Epithelial cell of proximal tubule (primary cell): ENCODE results near the gene PPP1R13B. TPM values are rescaled to one million over a fixed set of nuclear protein-coding genes. Genes with fewer than 3 reads are reported as not detected.

Source experiments
- DNase-seq: peaks from one replicate; pipeline ENCODE4 v3.0.0-alpha.2; 2011; ENCODE audit warnings: low read depth
- H3K4me3 ChIP-seq: 2 replicates; pipeline ENCODE4 v1.5.1; 2011; ENCODE audit warnings: low read depth, mild to moderate bottlenecking, low read length
- CTCF ChIP-seq: conservative IDR thresholded peaks from 2 replicates; pipeline ENCODE4 v1.5.1; 2012; ENCODE audit warnings: low read depth, mild to moderate bottlenecking, low read length
- total RNA-seq: library from RNA; depleted of rRNA; stranded (reverse); fragments of >200 nt; gene quantifications from 2 replicates; pipeline ENCODE4 v1.2.3, GENCODE V29; 2015

The PPP1R13B gene
- total RNA-seq, 1 donor from 2014 or later = 11.1 TPM

DNA sequence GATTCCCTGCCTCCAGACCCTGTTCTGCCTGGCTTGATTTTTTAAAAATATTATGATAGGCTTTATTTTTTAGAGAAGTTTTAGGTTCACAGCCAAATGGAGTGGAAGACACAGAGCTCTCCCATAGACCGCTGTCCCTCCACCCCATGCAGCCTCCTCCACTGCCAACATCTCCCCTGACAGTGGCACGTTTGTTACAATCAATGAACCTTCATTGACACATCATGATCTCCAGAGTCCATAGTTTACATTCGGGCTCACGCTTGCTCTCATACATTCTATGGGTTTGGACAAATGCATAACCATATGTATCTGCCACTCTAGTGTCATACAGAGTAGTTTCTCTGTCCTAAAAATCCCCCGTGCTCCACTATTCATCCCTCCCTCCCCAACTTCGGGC is 15.9 kb upstream of the PPP1R13B start:
- DNase-seq = no peak
- no peak overlapping the region for H3K4me3 ChIP-seq
- no peak for TF ChIP-seq CTCF

DNA sequence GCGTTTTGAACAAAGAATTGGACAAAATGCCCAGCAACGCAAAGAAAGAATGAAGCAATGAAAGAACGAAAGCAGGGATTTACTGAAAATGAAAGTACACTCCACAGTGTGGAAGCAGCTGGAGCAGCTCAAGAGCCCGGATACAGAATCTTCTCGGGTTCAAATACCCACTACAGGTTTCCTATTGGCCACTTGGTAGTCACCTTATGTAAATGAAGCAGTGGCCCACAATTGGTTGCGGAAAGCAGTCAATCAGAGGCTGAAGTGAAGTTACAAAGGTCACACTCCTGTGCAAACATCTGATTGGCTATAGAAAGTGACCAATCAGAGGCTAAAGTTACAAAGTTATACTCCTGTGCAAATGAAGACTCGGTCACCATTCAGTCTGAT is 15.0 kb upstream of the PPP1R13B start:
- no peak overlapping the region for H3K4me3 ChIP-seq
- no peak for DNase-seq
- no peak for TF ChIP-seq CTCF

GRCh38 chr14:103861413-103862392 is 14.3 kb upstream of the PPP1R13B start:
- no peak for DNase-seq
- no peak for TF ChIP-seq CTCF
- no peak overlapping the region for H3K4me3 ChIP-seq

DNA sequence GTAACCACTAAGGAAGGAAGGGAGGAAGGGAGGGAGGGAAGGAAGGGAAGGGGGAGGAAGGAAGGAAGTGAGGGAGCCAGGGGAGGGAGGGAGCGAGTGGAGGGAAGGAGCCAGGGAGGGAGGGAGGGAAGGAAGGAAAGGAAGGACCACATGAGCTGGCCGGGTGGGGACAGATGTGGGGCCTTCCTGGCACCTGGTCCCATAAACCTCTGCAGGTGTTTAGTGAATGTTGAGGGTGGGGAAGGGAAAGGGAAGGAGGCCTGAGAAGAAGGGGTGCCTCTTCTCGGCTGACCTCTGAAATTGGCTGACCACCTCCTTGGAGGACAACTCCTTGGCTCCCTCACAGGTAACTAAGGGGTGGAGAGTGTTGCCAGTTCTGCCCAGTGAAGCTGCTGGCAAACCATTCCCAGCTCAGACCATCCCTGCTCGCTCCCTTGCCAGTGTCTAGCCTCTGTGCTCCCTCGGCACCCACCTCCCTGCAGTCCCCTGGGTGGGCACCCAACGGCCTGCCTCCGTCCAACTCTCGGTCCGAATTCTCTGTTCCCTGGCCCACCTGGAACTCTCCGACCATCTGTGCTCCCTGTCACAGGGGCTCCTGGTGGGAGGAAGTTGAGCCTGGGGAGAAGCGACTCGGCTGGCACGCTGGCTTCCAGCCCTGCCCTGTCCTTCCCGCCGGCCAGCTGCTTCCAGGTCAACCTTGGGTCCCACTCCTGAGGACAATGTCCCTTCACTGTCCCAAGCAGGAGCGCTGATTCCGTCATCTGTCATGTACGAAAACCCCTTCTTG is 12.2 kb upstream of the PPP1R13B start:
- no peak overlapping the region for H3K4me3 ChIP-seq
- no peak for DNase-seq
- no peak for TF ChIP-seq CTCF

DNA sequence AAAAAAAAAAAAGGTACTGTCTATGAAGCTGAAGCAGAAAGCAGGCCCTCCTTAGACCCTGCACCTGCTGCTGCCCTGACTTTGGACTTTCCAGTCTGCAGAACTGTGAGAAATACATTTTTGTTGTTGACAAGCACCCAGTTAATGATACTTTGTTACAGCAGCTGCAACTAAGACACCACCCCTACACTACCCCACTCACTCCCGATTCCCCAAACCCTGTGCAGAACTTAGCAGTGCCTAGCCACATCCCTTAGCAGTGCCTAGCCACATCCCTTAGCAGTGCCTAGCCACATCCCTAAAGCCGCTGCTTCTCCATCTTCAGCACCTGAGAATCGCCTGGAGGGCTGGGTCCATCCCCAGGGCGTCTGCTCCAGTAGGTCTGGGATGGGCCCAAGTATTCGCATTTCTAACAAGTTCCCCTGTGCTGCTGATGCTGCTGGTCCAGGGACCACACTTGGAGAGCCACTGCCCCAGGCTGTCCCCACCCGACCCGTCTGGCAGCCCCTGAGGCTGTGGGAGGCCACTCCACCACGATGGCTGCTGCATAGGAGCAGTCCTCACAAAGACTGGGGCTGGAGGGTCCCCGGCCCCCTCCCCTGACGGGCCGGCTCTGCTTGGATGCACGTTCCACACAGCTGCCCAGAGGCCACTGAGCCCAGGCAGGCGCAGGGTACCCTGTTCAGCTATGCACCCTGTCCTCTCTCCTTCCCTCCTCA is 10.8 kb upstream of the PPP1R13B start:
- no peak for DNase-seq
- TF ChIP-seq CTCF = no peak
- H3K4me3 ChIP-seq = no peak overlapping the region

GRCh38 chr14:103857256-103857655 is 9.9 kb upstream of the PPP1R13B start:
- no peak for TF ChIP-seq CTCF
- DNase-seq = no peak
- no peak overlapping the region for H3K4me3 ChIP-seq
